Neuronal stem cell (in vitro differentiated cells): ENCODE data around the gene SMARCD3.

Experiments
- DNase-seq: peaks from one replicate; pipeline ENCODE4 v3.0.0-alpha.2; 2013; ENCODE audit warnings: low spot score
- H2AFZ ChIP-seq: one replicate; pipeline ENCODE4 v1.6.1; 2013; ENCODE audit warnings: mild to moderate bottlenecking, low read length, inconsistent platforms
- H2AK5ac ChIP-seq: 2 replicates; pipeline ENCODE4 v1.6.1; 2013; ENCODE audit warnings: low read depth, mild to moderate bottlenecking, inconsistent platforms, low read length, moderate library complexity, mixed read lengths
- H2BK120ac ChIP-seq: 2 replicates; pipeline ENCODE4 v1.6.1; 2013; ENCODE audit warnings: low read depth, mild to moderate bottlenecking, inconsistent platforms, low read length, moderate library complexity, mixed read lengths
- H2BK12ac ChIP-seq: one replicate; pipeline ENCODE4 v1.6.1; 2013; ENCODE audit warnings: low read length, inconsistent platforms
- H2BK15ac ChIP-seq: 2 replicates; pipeline ENCODE4 v1.6.1; 2013; ENCODE audit warnings: mild to moderate bottlenecking, low read length, inconsistent platforms, mixed read lengths
- H2BK5ac ChIP-seq: one replicate; pipeline ENCODE4 v1.6.1; 2013; ENCODE audit warnings: inconsistent platforms, mild to moderate bottlenecking, low read length, moderate library complexity
- H3K14ac ChIP-seq: one replicate; pipeline ENCODE4 v1.6.1; 2013; ENCODE audit warnings: low read length, inconsistent platforms
- H3K18ac ChIP-seq: 2 replicates; pipeline ENCODE4 v1.6.1; 2013; ENCODE audit warnings: low read length, inconsistent platforms
- H3K23ac ChIP-seq: 2 replicates; pipeline ENCODE4 v1.6.1; 2013; ENCODE audit warnings: low read depth, mild to moderate bottlenecking, mixed read lengths, low read length, inconsistent platforms; ENCODE audit not compliant: poor library complexity
- H3K27ac ChIP-seq: replicated peaks from 3 replicates; pipeline ENCODE4 v1.5.1; 2013; ENCODE audit warnings: low read length, inconsistent platforms
- H3K27me3 ChIP-seq, 3 experiments: 2 replicates each; pipeline ENCODE4 v1.6.1; 2013; ENCODE audit warnings: low read length in 3 of 3, mild to moderate bottlenecking in 2 of 3, inconsistent platforms in 1 of 3, low read depth in 1 of 3, mixed read lengths in 1 of 3, moderate library complexity in 1 of 3; ENCODE audit not compliant: control insufficient read depth in 3 of 3, insufficient read depth in 3 of 3
- H3K36me3 ChIP-seq, 2 donors: replicated peaks in 1 of 2; 2 replicates each; pipeline ENCODE4 v1.6.1; 2013; ENCODE audit warnings: low read length in 2 of 2; ENCODE audit not compliant: control insufficient read depth in 2 of 2, insufficient read depth in 2 of 2
- H3K4ac ChIP-seq: 2 replicates; pipeline ENCODE4 v1.6.1; 2013; ENCODE audit warnings: inconsistent platforms, mild to moderate bottlenecking, low read length, moderate library complexity
- H3K4me1 ChIP-seq, 2 donors: 1 replicate in 1 of 2; 2 replicates in 1 of 2; pipeline ENCODE4 v1.6.1; 2013; ENCODE audit warnings: low read length in 2 of 2, low read depth in 1 of 2; ENCODE audit not compliant: control insufficient read depth in 2 of 2, insufficient read depth in 1 of 2
- H3K4me2 ChIP-seq: one replicate; pipeline ENCODE4 v1.6.1; 2013; ENCODE audit warnings: mild to moderate bottlenecking, low read length, inconsistent platforms; ENCODE audit not compliant: insufficient read depth, poor library complexity, severe bottlenecking
- H3K4me3 ChIP-seq, 2 donors: 2 replicates each; pipeline ENCODE4 v1.5.1; 2013; ENCODE audit warnings: low read length in 2 of 2, mild to moderate bottlenecking in 2 of 2, inconsistent platforms in 1 of 2, moderate library complexity in 1 of 2
- H3K79me1 ChIP-seq: one replicate; pipeline ENCODE4 v1.6.1; 2013; ENCODE audit warnings: low read depth, mild to moderate bottlenecking, inconsistent platforms, low read length, moderate library complexity
- H3K9ac ChIP-seq: one replicate; pipeline ENCODE4 v1.6.1; 2013; ENCODE audit warnings: mild to moderate bottlenecking, low read depth, low read length, inconsistent platforms; ENCODE audit not compliant: poor library complexity
- H3K9me3 ChIP-seq, 2 donors: replicated peaks in 1 of 2; 2 replicates each; pipeline versions ENCODE3 to v1.6.1; 2013; ENCODE audit warnings: low read length in 2 of 2, mild to moderate bottlenecking in 2 of 2, inconsistent platforms in 1 of 2, low read depth in 1 of 2, mixed read lengths in 1 of 2, moderate library complexity in 1 of 2; ENCODE audit not compliant: control insufficient read depth in 2 of 2, insufficient read depth in 1 of 2
- H4K8ac ChIP-seq: one replicate; pipeline ENCODE4 v1.6.1; 2013; ENCODE audit warnings: low read depth, mild to moderate bottlenecking, inconsistent platforms, low read length, moderate library complexity
- H4K91ac ChIP-seq: one replicate; pipeline ENCODE4 v1.6.1; 2013; ENCODE audit warnings: low read length, low read depth, mild to moderate bottlenecking, inconsistent platforms; ENCODE audit not compliant: poor library complexity
- WGBS, 2 donors: extraction: QIAGEN DNeasy Blood & Tissue Kit; methylation state at CpG; one replicate each; pipeline ENCODE4 v1.1.7; 2013; ENCODE audit warnings: missing lambda C conversion rate in 2 of 2, mixed read lengths in 1 of 2; ENCODE audit not compliant: insufficient read length in 2 of 2, insufficient replicate concordance in 1 of 2; ENCODE audit errors: extremely low coverage in 2 of 2; 5-methylcytosine and 5-hydroxymethylcytosine counted together

Gene SMARCD3

DNA sequence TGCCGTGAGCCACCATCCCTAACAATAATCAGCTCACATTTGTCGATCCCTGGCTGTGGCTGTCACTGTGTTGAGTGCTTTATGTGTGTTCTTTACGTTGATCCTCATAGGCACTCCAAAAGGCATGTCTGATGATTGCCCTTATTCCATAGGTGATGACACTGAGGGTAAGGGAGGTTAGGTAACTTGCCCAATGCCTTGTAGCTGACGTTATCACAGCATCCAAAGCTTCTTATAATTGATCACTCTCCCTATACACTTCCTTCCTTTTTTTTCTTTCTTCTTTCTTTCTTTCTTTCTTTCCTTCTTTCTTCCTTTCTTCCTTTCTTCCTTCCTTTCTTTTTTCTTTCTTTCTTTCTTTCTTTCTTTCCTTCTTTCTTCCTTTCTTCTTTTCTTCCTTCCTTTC lies 41.9 kb upstream of the SMARCD3 start:
- H4K91ac ChIP-seq = no peak overlapping the region
- H3K4ac ChIP-seq = no peak overlapping the region
- no peak overlapping the region for H3K14ac ChIP-seq
- no peak overlapping the region for H2BK15ac ChIP-seq
- no peaks in the 10 kb centered on the region for H3K36me3 ChIP-seq
- H3K9ac ChIP-seq = no peak overlapping the region
- H3K79me1 ChIP-seq = no peaks in the 10 kb centered on the region
- H2AK5ac ChIP-seq = no peak overlapping the region
- H3K23ac ChIP-seq = no peak overlapping the region
- no peak overlapping the region for H3K27ac ChIP-seq
- H3K4me1 ChIP-seq = no peaks in the 10 kb centered on the region
- DNase-seq = no peak
- no peak overlapping the region for H2BK5ac ChIP-seq
- no peak overlapping the region for H2AFZ ChIP-seq
- no peak overlapping the region for H3K4me2 ChIP-seq
- H3K4me3 ChIP-seq = no peak overlapping the region
- H4K8ac ChIP-seq = no peak overlapping the region
- peaks cover 0 to 29% (median 0%) of the 10 kb centered on the region in 3 experiments for H3K27me3 ChIP-seq
- no peak overlapping the region for H2BK12ac ChIP-seq
- no peak overlapping the region for H3K18ac ChIP-seq
- no peak overlapping the region for H2BK120ac ChIP-seq
- WGBS, 2 donors = no CpG with 5 or more reads among the region's 4 CpGs
- no peaks in the 10 kb centered on the region for H3K9me3 ChIP-seq

DNA sequence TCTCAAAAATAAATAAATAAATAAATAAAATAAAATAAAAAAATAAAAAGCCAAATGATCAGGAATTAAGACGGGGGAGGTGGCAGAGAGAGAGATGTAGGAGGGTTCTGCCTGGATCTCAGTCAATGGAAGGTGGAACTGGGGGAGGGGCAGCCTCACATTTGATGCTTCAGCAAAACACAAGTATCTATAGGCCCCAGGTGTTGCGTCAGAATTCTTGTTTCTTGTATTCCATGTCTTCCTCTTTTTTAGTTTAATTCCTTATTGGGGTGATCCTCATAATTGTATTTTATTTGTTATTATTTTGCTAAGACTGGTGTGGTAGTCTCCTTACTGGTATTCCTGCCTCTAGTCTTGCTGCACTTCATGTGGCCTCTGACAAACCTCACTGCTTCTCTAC lies 41.4 kb upstream of the SMARCD3 start:
- H3K23ac ChIP-seq = no peak overlapping the region
- no peak overlapping the region for H3K9ac ChIP-seq
- no peaks in the 10 kb centered on the region for H3K4me1 ChIP-seq
- no peak overlapping the region for H3K4me2 ChIP-seq
- H2BK120ac ChIP-seq = no peak overlapping the region
- H3K79me1 ChIP-seq = no peaks in the 10 kb centered on the region
- no peak overlapping the region for H2AK5ac ChIP-seq
- H2BK15ac ChIP-seq = no peak overlapping the region
- no peak overlapping the region for H3K18ac ChIP-seq
- no peak overlapping the region for H2AFZ ChIP-seq
- WGBS, 2 donors = no CpG with 5 or more reads among the region's 2 CpGs
- no peaks in the 10 kb centered on the region for H3K36me3 ChIP-seq
- H3K27me3 ChIP-seq = peaks cover 0 to 29% (median 0%) of the 10 kb centered on the region in 3 experiments
- H3K9me3 ChIP-seq = no peaks in the 10 kb centered on the region
- no peak overlapping the region for H4K8ac ChIP-seq
- H2BK5ac ChIP-seq = no peak overlapping the region
- no peak overlapping the region for H3K4me3 ChIP-seq
- no peak overlapping the region for H2BK12ac ChIP-seq
- H3K27ac ChIP-seq = no peak overlapping the region
- no peak overlapping the region for H3K4ac ChIP-seq
- H4K91ac ChIP-seq = no peak overlapping the region
- no peak for DNase-seq
- no peak overlapping the region for H3K14ac ChIP-seq

DNA sequence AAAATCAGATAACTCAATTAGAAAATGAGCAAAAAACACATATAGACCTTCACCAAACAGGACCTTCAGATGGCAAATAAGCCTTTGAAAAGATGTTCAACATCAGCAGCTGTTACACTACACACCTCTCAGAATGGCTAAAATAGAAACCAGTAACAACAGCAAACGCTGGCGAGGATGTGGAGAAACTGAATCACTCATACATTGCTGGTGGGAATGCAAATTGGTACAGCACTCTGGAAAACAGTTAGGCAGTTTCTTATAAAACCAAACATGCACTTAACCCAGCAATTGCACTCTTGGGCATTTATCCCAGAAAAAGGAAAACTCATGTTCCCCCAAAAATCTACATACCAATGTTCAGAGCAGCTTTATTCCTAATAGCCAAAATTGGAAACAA lies 37.7 kb upstream of the SMARCD3 start:
- H2BK12ac ChIP-seq = no peak overlapping the region
- no peak overlapping the region for H3K4me3 ChIP-seq
- DNase-seq = no peak
- no peak overlapping the region for H3K9ac ChIP-seq
- H4K8ac ChIP-seq = no peak overlapping the region
- H4K91ac ChIP-seq = no peak overlapping the region
- H2BK120ac ChIP-seq = no peak overlapping the region
- H2BK15ac ChIP-seq = no peak overlapping the region
- H3K27me3 ChIP-seq = peaks cover 0 to 26% (median 0%) of the 10 kb centered on the region in 3 experiments
- no peak overlapping the region for H3K18ac ChIP-seq
- H2BK5ac ChIP-seq = no peak overlapping the region
- H3K4ac ChIP-seq = no peak overlapping the region
- H3K14ac ChIP-seq = no peak overlapping the region
- no CpG with 5 or more reads among the region's 2 CpGs for WGBS, 2 donors
- H3K27ac ChIP-seq = no peak overlapping the region
- H3K79me1 ChIP-seq = no peaks in the 10 kb centered on the region
- no peak overlapping the region for H2AK5ac ChIP-seq
- H3K4me1 ChIP-seq = no peaks in the 10 kb centered on the region
- H3K9me3 ChIP-seq = peaks cover 0 to 1% of the 10 kb centered on the region in 2 donors
- H3K23ac ChIP-seq = no peak overlapping the region
- no peak overlapping the region for H3K4me2 ChIP-seq
- no peak overlapping the region for H2AFZ ChIP-seq
- H3K36me3 ChIP-seq = no peaks in the 10 kb centered on the region

DNA sequence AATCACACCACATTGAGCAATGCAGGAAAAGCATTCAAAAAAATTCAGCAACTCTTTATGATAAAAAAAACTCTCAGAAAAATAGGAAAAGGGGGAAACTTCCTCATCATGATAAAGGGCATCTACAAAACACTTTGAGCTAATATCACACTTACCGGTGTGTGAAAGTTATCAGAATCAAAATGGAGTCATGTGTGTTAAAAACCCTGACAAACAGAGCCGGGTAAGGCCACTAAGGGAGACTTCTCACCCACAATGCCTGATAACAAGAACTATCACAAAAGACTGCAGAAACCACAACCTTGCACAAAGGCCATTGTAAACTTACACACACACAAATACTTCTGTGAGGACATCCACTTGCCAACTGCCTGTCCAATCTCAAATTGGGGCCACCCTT lies 34.8 kb upstream of the SMARCD3 start:
- no peaks in the 10 kb centered on the region for H3K79me1 ChIP-seq
- H3K4me1 ChIP-seq = no peaks in the 10 kb centered on the region
- H2BK120ac ChIP-seq = no peak overlapping the region
- H3K18ac ChIP-seq = no peak overlapping the region
- no peak for DNase-seq
- no CpG with 5 or more reads among the region's 2 CpGs for WGBS, 2 donors
- no peak overlapping the region for H4K8ac ChIP-seq
- H3K9me3 ChIP-seq = peaks cover 0 to 1% of the 10 kb centered on the region in 2 donors
- no peak overlapping the region for H2BK15ac ChIP-seq
- no peaks in the 10 kb centered on the region for H3K36me3 ChIP-seq
- no peak overlapping the region for H2BK12ac ChIP-seq
- H3K4me3 ChIP-seq = no peak overlapping the region
- H3K14ac ChIP-seq = no peak overlapping the region
- no peak overlapping the region for H2BK5ac ChIP-seq
- no peak overlapping the region for H3K4me2 ChIP-seq
- H2AK5ac ChIP-seq = no peak overlapping the region
- no peak overlapping the region for H3K27ac ChIP-seq
- H3K9ac ChIP-seq = no peak overlapping the region
- H3K23ac ChIP-seq = no peak overlapping the region
- H3K4ac ChIP-seq = no peak overlapping the region
- H2AFZ ChIP-seq = no peak overlapping the region
- peaks cover 0 to 45% (median 0%) of the 10 kb centered on the region in 3 experiments for H3K27me3 ChIP-seq
- no peak overlapping the region for H4K91ac ChIP-seq
